ENCODE data around the gene LRPPRC.

- TF ChIP-seq POLR2AphosphoS5 (IDR thresholded peaks at IDR 0.05; ENCODE audit: low read depth, low read length) (no peak), TAF1 (IDR thresholded peaks at IDR 0.05; ENCODE audit: borderline replicate concordance, insufficient read depth, low read length) (no peak), REST (IDR thresholded peaks at IDR 0.05; ENCODE audit: insufficient read depth in 1 of 2, low read depth in 2 of 2, low read length in 2 of 2) (no peak), SIN3A (IDR thresholded peaks at IDR 0.05; ENCODE audit: borderline replicate concordance, insufficient read depth, low read length) (no peak)
Measured at GRCh38 chr2:43887176-43887575, 108.6 kb downstream of the LRPPRC start.

Data from PFSK-1 (cell line).